WTC11 (cell line): ENCODE results near the gene TUBA3D. TPM values are rescaled to one million over a fixed set of nuclear protein-coding genes. Genes with fewer than 3 reads are reported as not detected.
"Not testable (repeated sequence)": the region's sequence is repeated elsewhere in the genome, so short reads cannot be mapped to it uniquely, and the experiment has no call there.

Experiments
- ATAC-seq: fragments of 200-7000 bp; cut with Tn5 transposase; 2 replicates; pipeline ENCODE4 v1.10.0; 2021; ENCODE audit warnings: mild to moderate bottlenecking, moderate library complexity
- CTCF ChIA-PET: fragments of 300-600 bp; sonication (Branson Sonifier 250); formaldehyde crosslinking; loops from one replicate; lab custom pipeline; 2021; ENCODE audit warnings: antibody characterized with exemption; lab: Charles Lee
- POLR2A ChIA-PET: fragments of 350-600 bp; sonication (Branson Sonifier 250); formaldehyde crosslinking; loops from one replicate; lab custom pipeline; 2021; ENCODE audit warnings: antibody characterized with exemption; lab: Charles Lee
- DNase-seq: peaks from one replicate; pipeline ENCODE4 v3.0.0; 2021; ENCODE audit warnings: low spot score
- H3K27ac Mint-ChIP-seq: 2 replicates; pipeline ENCODE4 v1.8.0; 2021; ENCODE audit warnings: mixed read lengths
- H3K27me3 Mint-ChIP-seq: 2 replicates; pipeline ENCODE4 v1.8.0; 2021; ENCODE audit warnings: low read depth, mild to moderate bottlenecking, moderate library complexity, mixed read lengths
- H3K36me3 Mint-ChIP-seq: 2 replicates; pipeline ENCODE4 v1.8.0; 2021; ENCODE audit warnings: mixed read lengths
- H3K4me1 Mint-ChIP-seq: 2 replicates; pipeline ENCODE4 v1.8.0; 2022; ENCODE audit warnings: mixed read lengths
- H3K4me3 Mint-ChIP-seq: 2 replicates; pipeline ENCODE4 v1.8.0; 2021; ENCODE audit warnings: mild to moderate bottlenecking, moderate library complexity, mixed read lengths
- H3K9me3 Mint-ChIP-seq: 2 replicates; pipeline ENCODE4 v1.8.0; 2021; ENCODE audit warnings: mixed read lengths
- ATF2 ChIP-seq: sonication (generic); formaldehyde crosslinking; IDR thresholded peaks from 2 replicates; pipeline ENCODE4 v1.8.1; 2022; ENCODE audit warnings: low read depth, missing genetic modification reagents, borderline replicate concordance
- ATF6 ChIP-seq: sonication (generic); formaldehyde crosslinking; IDR thresholded peaks from 2 replicates; pipeline ENCODE4 v1.8.1; 2023; ENCODE audit warnings: mild to moderate bottlenecking, missing genetic modification reagents
- CTCF ChIP-seq: fragments of 200-600 bp; IDR thresholded peaks from 2 replicates; pipeline ENCODE4 v1.8.0; 2022; ENCODE audit warnings: antibody characterized with exemption
- E2F4 ChIP-seq: sonication (generic); formaldehyde crosslinking; IDR thresholded peaks from 2 replicates; pipeline ENCODE4 v1.8.1; 2022; ENCODE audit warnings: low read depth, mild to moderate bottlenecking, moderate library complexity, missing genetic modification reagents, borderline replicate concordance
- HMGXB4 ChIP-seq: sonication (generic); formaldehyde crosslinking; IDR thresholded peaks from 2 replicates; pipeline ENCODE4 v1.8.1; 2023; ENCODE audit warnings: mild to moderate bottlenecking, moderate library complexity, missing genetic modification reagents
- OVOL2 ChIP-seq: fragments of 250-450 bp; sonication (Bioruptor Pico); IDR thresholded peaks from 2 replicates; pipeline ENCODE4 v1.9.0; 2021; ENCODE audit warnings: mild to moderate bottlenecking, borderline replicate concordance
- PREB ChIP-seq: sonication (generic); formaldehyde crosslinking; IDR thresholded peaks from 2 replicates; pipeline ENCODE4 v1.8.1; 2022; ENCODE audit warnings: mild to moderate bottlenecking, missing genetic modification reagents, moderate library complexity, borderline replicate concordance
- USF1 ChIP-seq: sonication (generic); formaldehyde crosslinking; IDR thresholded peaks from 2 replicates; pipeline ENCODE4 v1.8.0; 2022; ENCODE audit warnings: mild to moderate bottlenecking, missing genetic modification reagents
- USF2 ChIP-seq: sonication (generic); formaldehyde crosslinking; IDR thresholded peaks from 2 replicates; pipeline ENCODE4 v1.8.1; 2023; ENCODE audit warnings: mild to moderate bottlenecking, missing genetic modification reagents, moderate library complexity
- ZSCAN18 ChIP-seq: fragments of 250-450 bp; sonication (Bioruptor Pico); IDR thresholded peaks from 2 replicates; pipeline ENCODE4 v2.1.2; 2022; ENCODE audit warnings: mild to moderate bottlenecking, moderate library complexity
- total RNA-seq: library from RNA; stranded (reverse); gene quantifications from 3 replicates; pipeline ENCODE4 v1.2.3, GENCODE V29; 2021

The TUBA3D gene
- total RNA-seq, 1 experiment from 2014 or later: 0.28 TPM

GRCh38 chr2:131493199-131493968 lies 17.5 kb downstream of the TUBA3D start:
- DNase-seq (no peak), ATAC-seq (peak; percentile 6)
- H3K4me1 Mint-ChIP-seq: peaks cover 15% of the 10 kb centered on the region
- TF ChIP-seq PREB: no peak
- no peak for TF ChIP-seq E2F4
- no peak for TF ChIP-seq USF1 (CRISPR knock-in tag)
- no peak for TF ChIP-seq HMGXB4
- TF ChIP-seq ZSCAN18 (CRISPR knock-in tag): no peak
- no peak for TF ChIP-seq ATF2 (CRISPR knock-in tag)
- no peak for TF ChIP-seq ATF6 (CRISPR knock-in tag)
- no peak for TF ChIP-seq OVOL2 (CRISPR knock-in tag)
- TF ChIP-seq USF2 (CRISPR knock-in tag): no peak
- TF ChIP-seq CTCF: no peak
- peaks cover 11% of the 10 kb centered on the region for H3K36me3 Mint-ChIP-seq
- no peaks in the 10 kb centered on the region for H3K9me3 Mint-ChIP-seq
- no peaks in the 10 kb centered on the region for H3K27me3 Mint-ChIP-seq
- POLR2A ChIA-PET: interaction anchor here (1.0 kb wide), 2 partner anchors 79 to 88 kb away, joined by 3 read pairs; no protein-coding TSS in a partner anchor
- peak overlapping the region; percentile 97 for H3K27ac Mint-ChIP-seq
- H3K4me3 Mint-ChIP-seq: peak overlapping the region; percentile 96
- CTCF ChIA-PET: interaction anchor here (0.6 to 3.4 kb wide), 17 partner anchors 9 to 340 kb away, joined by 3 to 14 read pairs (median 5); no protein-coding TSS in a partner anchor

GRCh38 chr2:131495506-131495905 lies 19.6 kb downstream of the TUBA3D start:
- CTCF ChIA-PET: not testable (repeated sequence)

GRCh38 chr2:131498321-131498973 lies 22.5 kb downstream of the TUBA3D start:
- not testable (repeated sequence) for H3K4me3 Mint-ChIP-seq

More at GRCh38 chr2:131495506-131495905, 19.6 kb downstream of the TUBA3D start:
- H3K27ac Mint-ChIP-seq, ATAC-seq, DNase-seq, POLR2A ChIA-PET, H3K9me3 Mint-ChIP-seq, H3K27me3 Mint-ChIP-seq: not testable (repeated sequence)
- H3K4me3 Mint-ChIP-seq: peak overlapping the region; percentile 25; the same call in 1 of the 2 replicates
- H3K4me1 Mint-ChIP-seq: peaks cover 13% of the 10 kb centered on the region
- H3K36me3 Mint-ChIP-seq: peaks cover 26% of the 10 kb centered on the region

GRCh38 chr2:131503587-131503986 lies 27.7 kb downstream of the TUBA3D start:
- DNase-seq, H3K4me1 Mint-ChIP-seq, ATAC-seq, H3K9me3 Mint-ChIP-seq, H3K4me3 Mint-ChIP-seq, H3K27me3 Mint-ChIP-seq, H3K27ac Mint-ChIP-seq: not testable (repeated sequence)
- H3K36me3 Mint-ChIP-seq: peaks cover 57% of the 10 kb centered on the region
- CTCF ChIA-PET: interaction anchor here (0.8 kb wide), 1 partner anchor 11 kb away, joined by 3 read pairs; no protein-coding TSS in a partner anchor
- POLR2A ChIA-PET: interaction anchor here (0.7 kb wide), 1 partner anchor 14 kb away, joined by 6 read pairs; no protein-coding TSS in a partner anchor

More at GRCh38 chr2:131498321-131498973, 22.5 kb downstream of the TUBA3D start:
- Mint-ChIP-seq H3K27ac (peak overlapping the region; percentile 74; the same call in 1 of the 2 replicates), H3K36me3 (peaks cover 39% of the 10 kb centered on the region)
- ATAC-seq, CTCF ChIA-PET, DNase-seq, H3K4me1 Mint-ChIP-seq, POLR2A ChIA-PET, H3K27me3 Mint-ChIP-seq, H3K9me3 Mint-ChIP-seq: not testable (repeated sequence)
